Testis (tissue), 3 donors: Measurements from ENCODE around the gene PCNX4. TPM values are rescaled to one million over a fixed set of nuclear protein-coding genes. Genes with fewer than 3 reads are reported as not detected.

Experiments
- DNase-seq: peaks from one replicate; pipeline ENCODE4 v3.0.0-alpha.2; 2019
- H3K27ac ChIP-seq, 2 donors: fragments of 200-600 bp; sonication (generic); one replicate each; pipeline ENCODE4 v1.5.1; 2019
- H3K27me3 ChIP-seq: fragments of 200-600 bp; sonication (generic); one replicate; pipeline ENCODE4 v1.5.1; 2019
- H3K36me3 ChIP-seq: fragments of 200-600 bp; sonication (generic); one replicate; pipeline ENCODE4 v1.5.1; 2017; ENCODE audit warnings: low read depth; ENCODE audit errors: missing control alignments
- H3K4me1 ChIP-seq: fragments of 200-600 bp; sonication (generic); one replicate; pipeline ENCODE4 v1.5.1; 2019
- H3K4me3 ChIP-seq, 2 donors: fragments of 200-600 bp; sonication (generic); one replicate each; pipeline ENCODE4 v1.5.1; 2017 to 2019
- H3K9me3 ChIP-seq: fragments of 200-600 bp; sonication (generic); one replicate; pipeline ENCODE4 v1.5.1; 2017
- POLR2A ChIP-seq: fragments of 450-650 bp; IDR thresholded peaks from one replicate; pipeline ENCODE4 v1.6.1; 2017; ENCODE audit warnings: antibody characterized with exemption, mild to moderate bottlenecking, moderate library complexity
- WGBS, 2 donors: methylation state at CpG; one replicate each; pipeline ENCODE4 v1.1.5; 2018; 5-methylcytosine and 5-hydroxymethylcytosine counted together
- intact Hi-C: fragments of 100-400 bp; cut with DNase I; formaldehyde crosslinking; loops from one replicate; pipeline ENCODE4 v1.15.1; 2023; ENCODE audit warnings: low total_unique reads
- polyA plus RNA-seq: library from polyadenylated mRNA; stranded (reverse); fragments of 350-450 nt; fragmentation: Illumina TruSeq; extraction: RNeasy Lipid Tissue Mini Kit (QIAGEN cat#74804); gene quantifications from one replicate; pipeline ENCODE4 v1.2.3, GENCODE V29; 2014; ENCODE audit warnings: low read depth, low replicate concordance; ENCODE audit not compliant: insufficient read depth
- total RNA-seq, 2 donors: library from RNA; depleted of rRNA; stranded (reverse); fragments of >200 nt; gene quantifications; one replicate each; pipeline ENCODE4 v1.2.3, GENCODE V29; 2016
- TF ChIP-seq, protein P1 (sequence below), 3 experiments: fragments of 450-650 bp in 2 of 3; fragments of 200-600 bp in 1 of 3; sonication (generic) in 1 of 3; IDR thresholded peaks; one replicate each; pipeline ENCODE4 v1.5.1; 2016 to 2019; ENCODE audit warnings: antibody characterized with exemption in 3 of 3, mild to moderate bottlenecking in 2 of 3, moderate library complexity in 1 of 3

PCNX4 gene
- total and polyA plus RNA-seq, 3 donors from 2014 or later, result 42.3 to 133 (median 118) TPM

DNA sequence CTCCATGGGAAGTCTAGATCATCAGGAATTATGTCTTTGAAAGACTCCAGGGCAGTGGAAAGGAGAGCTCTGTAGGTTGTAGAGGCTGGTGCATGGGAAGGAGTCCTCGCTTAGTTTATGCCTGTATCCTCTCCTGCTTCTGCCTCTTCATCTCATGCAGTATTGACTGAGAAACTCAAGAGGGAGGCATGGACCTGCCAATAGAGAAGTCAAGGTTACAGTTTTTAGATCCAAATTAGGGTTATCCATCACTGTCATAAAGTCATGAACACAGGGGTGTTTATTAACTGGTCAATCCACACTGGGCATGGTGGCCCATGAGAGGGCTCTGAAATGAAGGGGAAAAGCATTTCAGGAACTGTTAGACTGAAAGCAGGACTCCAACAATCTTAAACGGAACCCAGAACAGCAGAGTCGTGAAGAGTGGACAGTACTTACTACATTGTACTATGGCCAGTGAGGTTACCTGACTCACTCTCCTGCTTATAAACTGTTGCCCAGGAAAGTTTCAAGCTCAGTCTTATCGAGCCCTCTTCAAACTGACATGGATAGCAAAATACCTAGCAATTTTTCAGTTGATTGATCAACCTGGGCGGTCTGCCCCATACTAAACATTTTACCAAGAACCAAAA lies 103.6 kb downstream of the PCNX4 start:
- Histone ChIP-seq H3K4me1 (no peaks in the 10 kb centered on the region), H3K36me3 (no peaks in the 10 kb centered on the region), H3K27ac (no peak overlapping the region), H3K4me3 (no peak overlapping the region), H3K27me3 (no peaks in the 10 kb centered on the region), H3K9me3 (no peaks in the 10 kb centered on the region)
- intact Hi-C loops, result no loop called here
- TF ChIP-seq POLR2A, result no peak
- TF ChIP-seq, protein P1, sequence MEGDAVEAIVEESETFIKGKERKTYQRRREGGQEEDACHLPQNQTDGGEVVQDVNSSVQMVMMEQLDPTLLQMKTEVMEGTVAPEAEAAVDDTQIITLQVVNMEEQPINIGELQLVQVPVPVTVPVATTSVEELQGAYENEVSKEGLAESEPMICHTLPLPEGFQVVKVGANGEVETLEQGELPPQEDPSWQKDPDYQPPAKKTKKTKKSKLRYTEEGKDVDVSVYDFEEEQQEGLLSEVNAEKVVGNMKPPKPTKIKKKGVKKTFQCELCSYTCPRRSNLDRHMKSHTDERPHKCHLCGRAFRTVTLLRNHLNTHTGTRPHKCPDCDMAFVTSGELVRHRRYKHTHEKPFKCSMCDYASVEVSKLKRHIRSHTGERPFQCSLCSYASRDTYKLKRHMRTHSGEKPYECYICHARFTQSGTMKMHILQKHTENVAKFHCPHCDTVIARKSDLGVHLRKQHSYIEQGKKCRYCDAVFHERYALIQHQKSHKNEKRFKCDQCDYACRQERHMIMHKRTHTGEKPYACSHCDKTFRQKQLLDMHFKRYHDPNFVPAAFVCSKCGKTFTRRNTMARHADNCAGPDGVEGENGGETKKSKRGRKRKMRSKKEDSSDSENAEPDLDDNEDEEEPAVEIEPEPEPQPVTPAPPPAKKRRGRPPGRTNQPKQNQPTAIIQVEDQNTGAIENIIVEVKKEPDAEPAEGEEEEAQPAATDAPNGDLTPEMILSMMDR (IDR thresholded peaks at IDR 0.05), result no peak
- WGBS, 2 donors, result 86 to 97% methylated on average over 5 of the region's 5 CpGs
- DNase-seq, result no peak

DNA sequence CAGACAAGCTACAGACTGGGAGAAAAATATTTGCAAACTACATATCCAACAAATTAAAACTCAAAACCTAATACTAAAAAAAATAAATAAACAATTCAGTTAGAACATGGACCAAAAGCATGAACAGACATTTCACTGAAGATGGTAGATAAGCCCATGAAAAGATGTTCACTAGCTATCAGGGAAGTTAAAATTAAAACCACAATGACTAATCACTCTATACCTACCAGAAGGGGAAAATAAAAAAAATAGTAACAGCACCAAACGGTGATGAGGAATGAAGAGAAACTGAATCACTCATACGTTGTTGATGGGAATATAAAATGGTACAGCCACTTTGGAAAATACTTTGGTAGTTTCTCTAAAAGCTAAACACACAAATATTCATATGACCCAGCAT lies 104.6 kb downstream of the PCNX4 start:
- Histone ChIP-seq H3K4me1 (no peaks in the 10 kb centered on the region), H3K27me3 (no peaks in the 10 kb centered on the region), H3K4me3 (no peak overlapping the region), H3K9me3 (no peaks in the 10 kb centered on the region), H3K36me3 (no peaks in the 10 kb centered on the region), H3K27ac (no peak overlapping the region)
- WGBS, 2 donors, result 65 to 69% methylated on average over 2 of the region's 2 CpGs
- no peak for TF ChIP-seq POLR2A
- TF ChIP-seq, protein P1 (IDR thresholded peaks at IDR 0.05), result no peak
- no peak for DNase-seq
- intact Hi-C loops, result no loop called here

DNA sequence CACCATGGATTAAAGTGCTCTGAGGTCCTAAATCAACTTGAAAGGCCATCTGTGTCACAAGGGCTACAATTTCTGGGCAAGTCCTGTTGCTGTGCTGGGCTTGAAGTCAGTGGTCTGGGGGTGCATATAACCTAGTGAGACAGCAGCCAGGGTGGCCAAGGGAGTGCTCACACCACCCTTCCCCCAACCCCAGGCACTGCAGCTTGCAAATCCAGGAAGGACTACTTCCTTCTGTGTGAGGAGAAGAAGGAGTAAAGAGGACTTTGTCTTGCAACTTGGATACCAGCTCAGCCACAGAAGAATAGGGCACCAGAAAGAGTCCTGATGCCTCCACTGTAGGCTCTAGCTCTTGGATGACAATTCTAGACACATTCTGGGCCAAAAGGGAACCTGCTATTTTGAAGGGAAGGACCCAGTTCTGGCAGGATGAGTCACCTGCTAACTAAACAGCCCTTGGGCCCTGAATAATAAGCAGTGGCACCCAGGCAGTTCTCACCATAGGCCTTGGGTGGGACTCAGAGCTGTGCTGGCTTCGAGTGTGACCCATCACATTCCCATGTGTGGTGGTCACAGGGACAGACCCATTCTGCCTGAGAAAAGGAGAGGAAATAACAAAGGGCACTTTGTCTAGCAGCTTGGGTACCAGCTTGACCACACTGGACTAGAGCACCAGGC lies 106.0 kb downstream of the PCNX4 start:
- 75 to 90% methylated on average over 1 of the region's 1 CpG for WGBS, 2 donors
- intact Hi-C loops, result no loop called here
- no peak overlapping the region for H3K4me3 ChIP-seq
- no peak for DNase-seq
- no peaks in the 10 kb centered on the region for H3K27me3 ChIP-seq
- no peak overlapping the region for H3K27ac ChIP-seq
- no peak for TF ChIP-seq POLR2A
- TF ChIP-seq, protein P1 (IDR thresholded peaks at IDR 0.05), result no peak
- no peaks in the 10 kb centered on the region for H3K4me1 ChIP-seq
- H3K9me3 ChIP-seq, result no peaks in the 10 kb centered on the region
- no peaks in the 10 kb centered on the region for H3K36me3 ChIP-seq

DNA sequence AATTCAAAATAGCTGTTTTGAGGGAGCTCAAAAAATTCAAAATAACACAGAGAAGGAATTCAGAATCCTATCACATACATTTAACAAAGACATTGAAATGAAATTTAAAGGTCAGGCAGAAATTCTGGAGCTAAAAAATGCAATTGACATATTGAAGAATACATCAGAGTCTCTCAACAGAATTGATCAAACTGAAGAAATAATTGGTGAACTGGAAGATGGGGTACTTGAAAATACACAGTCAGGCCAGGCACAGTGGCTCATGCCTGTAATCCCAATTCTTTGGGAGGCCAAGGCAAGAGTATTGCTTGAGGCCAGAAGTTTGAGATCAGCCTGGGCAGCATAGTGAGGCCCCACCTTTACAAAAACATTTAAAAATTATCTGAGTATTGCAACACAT lies 107.6 kb downstream of the PCNX4 start:
- no peaks in the 10 kb centered on the region for H3K36me3 ChIP-seq
- no peak for TF ChIP-seq POLR2A
- TF ChIP-seq, protein P1 (IDR thresholded peaks at IDR 0.05), result no peak
- H3K27me3 ChIP-seq, result no peaks in the 10 kb centered on the region
- intact Hi-C loops, result no loop called here
- DNase-seq, result no peak
- no peak overlapping the region for H3K4me3 ChIP-seq
- peaks cover 3% of the 10 kb centered on the region for H3K4me1 ChIP-seq
- H3K27ac ChIP-seq, result no peak overlapping the region
- H3K9me3 ChIP-seq, result no peaks in the 10 kb centered on the region
